SKM-1 (cell line): ENCODE data around the gene DEDD2.

Experiments
- DNase-seq: peaks from one replicate; lab custom pipeline; 2025; ENCODE audit not compliant: unreplicated experiment; lab: John Stamatoyannopoulos, UW

DEDD2 gene

DNA sequence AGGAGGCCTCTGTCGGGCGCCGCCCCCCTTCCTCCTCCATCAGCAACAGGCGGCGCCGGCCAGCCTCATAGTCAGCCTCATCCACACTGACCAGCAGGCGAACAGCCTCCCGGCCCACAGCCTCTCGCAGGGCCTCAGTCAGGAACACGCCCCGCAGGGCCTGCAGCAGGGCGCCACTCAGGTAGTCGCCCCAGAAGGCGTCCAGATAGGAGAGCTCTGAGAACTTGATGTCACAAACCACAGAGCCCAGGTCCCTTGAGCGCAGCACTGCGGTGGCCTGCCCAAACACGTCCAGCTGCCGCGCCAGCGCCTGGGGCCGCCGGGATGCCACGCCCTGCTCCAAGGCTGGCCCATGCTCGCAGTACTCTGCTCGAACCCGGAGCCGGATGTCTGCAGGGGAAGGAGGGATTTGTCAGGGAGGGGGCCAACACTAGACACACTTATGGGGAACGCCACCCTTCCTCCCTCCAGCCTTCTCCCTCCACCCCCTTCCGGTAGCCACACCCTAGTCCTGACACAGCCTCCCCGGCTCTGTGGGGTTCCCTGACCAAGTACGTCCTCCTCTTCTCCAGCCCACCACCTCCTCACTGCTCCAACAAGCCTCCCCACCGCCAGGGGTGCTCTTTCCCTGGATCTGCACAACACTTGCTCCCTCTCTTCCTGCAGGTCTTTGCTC lies 17.9 kb downstream of the DEDD2 start:
- DNase-seq: peak; percentile 62

DNA sequence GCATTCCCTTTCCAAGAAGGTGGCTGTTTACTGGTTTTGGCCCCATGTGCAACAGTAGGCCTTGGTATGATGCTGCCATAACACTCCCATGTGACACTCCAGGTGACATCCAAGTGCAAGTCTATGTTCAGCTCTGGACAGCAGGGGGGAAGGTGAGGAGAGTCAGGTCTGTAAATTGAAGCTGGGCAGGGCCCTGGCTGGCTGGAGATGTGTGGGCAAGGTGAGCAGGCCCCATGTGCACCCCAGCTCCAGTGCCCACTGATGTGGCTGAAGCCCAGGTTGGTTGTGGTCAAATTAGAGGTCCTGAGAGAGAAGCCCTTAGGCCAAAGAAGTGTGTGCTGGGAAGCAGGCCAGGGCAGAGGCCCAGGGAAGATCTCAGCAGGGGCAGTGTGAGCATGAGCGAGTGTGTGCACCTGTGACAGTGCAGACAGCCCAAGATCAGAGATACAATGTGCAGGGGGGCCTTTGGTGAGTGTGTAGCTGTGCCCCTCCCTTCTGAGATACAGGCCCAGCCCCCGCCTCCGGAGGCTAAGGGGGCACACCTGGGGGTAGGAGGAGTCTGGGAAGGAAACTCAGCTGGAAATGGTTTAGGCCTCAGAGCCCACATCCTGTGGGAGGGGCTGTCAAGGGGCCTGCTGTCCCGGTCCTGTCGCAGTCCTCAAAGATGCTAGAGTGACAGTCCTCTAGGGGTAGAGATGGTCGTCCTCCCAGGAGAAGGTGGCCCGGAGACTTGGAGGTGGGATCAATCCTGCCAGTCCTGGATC lies 18.6 kb downstream of the DEDD2 start:
- DNase-seq: no peak

DNA sequence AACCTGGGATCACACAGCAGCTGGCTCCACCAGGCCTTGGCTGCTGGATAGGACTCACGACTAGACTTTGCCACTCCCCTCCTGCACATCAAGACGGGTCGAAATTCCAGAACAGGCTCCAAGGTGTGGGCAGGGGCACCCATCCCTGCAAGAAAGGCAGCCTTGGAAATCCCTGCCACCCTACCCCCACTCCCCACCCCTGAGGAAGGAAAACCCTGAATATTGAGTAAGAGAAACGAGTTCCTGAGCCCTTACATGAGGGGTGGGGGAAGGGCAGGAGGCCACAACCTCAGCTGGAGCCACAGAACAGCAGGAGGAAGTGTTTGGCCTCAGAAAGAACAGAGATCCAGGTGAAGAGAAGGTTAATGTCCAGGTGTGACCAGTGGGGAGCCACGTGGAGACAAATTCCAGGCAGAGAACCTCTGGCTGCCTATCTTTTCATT lies 20.1 kb downstream of the DEDD2 start:
- peak; percentile 22 for DNase-seq

DNA sequence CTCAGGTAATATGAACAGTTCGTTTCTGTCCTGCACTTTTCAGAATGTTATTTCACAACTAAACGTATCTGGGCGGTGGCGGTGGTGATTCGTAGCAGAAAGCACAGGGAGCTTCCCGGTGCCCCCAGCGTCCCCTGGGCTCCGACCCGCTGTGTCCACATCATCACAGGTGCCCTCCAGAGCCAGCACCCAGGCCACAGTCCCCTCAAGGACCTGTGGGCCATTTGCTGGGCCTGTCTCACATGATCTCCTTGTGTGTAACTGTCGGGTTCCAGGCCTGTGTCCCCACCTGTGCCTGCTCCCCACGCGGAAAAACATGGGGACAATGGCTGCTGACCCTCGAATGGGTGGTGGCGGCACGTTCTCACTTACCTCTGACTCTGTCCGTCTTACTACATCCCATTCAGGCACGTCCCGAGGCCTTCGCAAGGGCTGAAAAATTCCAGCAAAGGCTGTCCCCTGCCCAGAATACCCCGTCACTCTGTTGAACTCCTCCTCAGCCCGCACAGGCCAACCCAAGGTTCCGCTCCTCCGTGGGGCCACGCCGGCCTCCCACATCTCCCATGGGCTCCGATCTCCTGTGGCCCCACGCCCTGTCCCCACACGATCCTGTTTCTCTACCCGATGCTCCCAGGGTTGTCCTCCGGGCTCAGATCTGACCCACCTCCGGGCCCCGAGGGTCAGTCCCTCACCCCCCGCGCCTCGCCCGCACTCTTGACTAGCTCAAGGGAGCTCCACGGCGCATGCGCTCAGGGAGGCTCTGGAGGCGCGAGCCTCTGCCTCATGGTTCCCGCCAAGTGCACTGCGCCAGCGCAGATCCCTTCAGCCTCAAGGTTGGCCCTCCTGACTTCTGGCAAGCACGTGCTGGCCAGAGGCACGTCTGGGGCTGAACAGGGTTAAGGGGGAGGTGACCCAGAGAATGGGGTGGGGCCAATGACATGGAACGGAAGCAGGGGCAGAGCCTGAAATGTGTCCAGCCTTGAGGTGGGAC lies 21.2 kb downstream of the DEDD2 start:
- no peak for DNase-seq

DNA sequence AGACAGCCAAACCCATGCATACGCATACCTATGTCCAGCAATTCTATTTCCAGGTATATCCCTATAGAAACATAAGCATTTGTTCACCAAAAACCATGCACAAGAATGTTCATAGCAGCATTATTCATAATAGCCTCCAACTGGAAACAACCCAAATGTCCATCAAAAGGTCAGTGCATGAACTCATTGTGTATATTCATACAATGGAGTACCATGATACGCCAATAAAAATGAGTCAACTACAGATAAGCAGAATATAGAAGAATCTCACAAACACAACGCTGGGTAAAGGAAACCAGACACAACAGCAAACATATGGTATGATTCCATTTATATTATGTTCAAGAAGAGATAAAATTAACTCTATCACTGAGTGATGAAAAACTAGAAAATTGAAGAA lies 23.8 kb downstream of the DEDD2 start:
- DNase-seq: no peak

DNA sequence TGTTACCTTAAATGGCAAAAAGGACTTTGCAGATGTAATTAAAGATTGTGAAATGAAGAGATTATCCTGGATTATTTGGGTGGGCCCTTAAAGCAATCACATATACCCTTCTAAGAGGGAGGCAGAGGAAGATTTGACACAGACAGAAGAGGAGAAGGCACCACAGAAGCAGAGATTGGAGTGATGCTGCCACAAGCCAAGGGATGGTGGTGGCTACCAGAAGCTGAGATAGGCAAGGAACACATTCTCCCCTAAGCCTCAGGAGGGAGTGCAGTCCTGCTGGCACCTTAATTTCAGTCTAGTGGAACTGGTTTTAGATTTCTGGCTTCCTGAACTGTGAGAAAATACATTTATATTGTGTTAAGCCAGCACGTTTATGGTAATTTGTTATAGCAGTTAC lies 24.2 kb downstream of the DEDD2 start:
- no peak for DNase-seq

DNA sequence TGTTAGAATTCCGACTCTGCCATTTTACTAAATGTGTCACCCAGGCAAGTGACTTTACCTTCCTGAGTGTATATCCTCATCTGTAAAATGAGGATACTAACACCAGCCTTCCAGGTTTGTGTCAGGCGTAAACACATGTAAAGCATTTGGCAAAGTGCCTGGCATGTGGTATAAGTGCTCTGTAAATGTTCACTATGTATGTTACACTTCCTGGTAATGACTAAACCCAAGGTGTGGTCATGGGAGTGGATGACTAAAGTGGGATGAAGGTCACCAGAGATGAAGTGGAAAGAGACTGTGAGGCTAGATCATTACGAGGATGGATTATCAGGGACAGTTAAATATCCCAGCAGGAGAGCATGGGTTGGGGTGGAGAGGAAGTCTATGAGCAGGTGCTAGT lies 25.6 kb downstream of the DEDD2 start:
- DNase-seq: no peak

DNA sequence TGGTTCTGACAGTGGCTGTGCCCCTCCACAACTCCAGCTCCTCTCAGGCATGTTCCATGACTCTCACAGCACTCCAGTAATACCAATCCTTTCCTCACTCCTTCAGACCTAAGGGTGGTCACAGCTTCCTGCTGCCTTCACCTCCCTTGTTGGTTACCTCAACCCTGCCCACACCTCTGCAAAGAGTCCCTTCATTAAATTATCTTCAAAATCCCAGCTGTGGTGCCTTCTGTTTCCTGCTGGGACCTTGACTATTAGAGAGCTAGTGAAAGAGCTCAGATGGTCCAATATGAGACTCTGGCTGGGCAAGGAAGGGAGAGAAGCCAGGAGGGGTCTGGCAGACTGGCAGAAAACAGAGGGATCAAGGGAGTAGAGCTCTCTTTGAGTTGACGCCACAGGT lies 26.1 kb downstream of the DEDD2 start:
- DNase-seq: no peak

DNA sequence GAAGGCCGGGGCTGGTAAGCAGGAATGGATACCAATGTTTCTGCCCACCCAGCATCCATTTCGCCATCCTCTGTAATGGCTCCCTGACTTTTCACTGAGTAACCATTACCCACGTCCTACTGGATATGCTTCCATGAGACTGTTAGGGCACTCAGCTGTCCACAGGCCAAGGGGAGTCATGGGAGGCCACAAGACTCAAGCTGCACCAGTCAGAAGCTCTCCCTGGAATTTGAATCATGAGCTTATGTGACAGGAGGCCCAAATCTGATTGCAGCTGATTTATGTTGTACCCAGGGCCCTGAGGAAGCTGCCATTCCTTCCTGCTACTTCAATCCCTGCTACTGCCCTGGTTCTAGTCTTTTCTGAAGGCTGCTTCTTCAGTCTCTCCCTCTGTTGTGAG lies 28.3 kb downstream of the DEDD2 start:
- DNase-seq: no peak

DNA sequence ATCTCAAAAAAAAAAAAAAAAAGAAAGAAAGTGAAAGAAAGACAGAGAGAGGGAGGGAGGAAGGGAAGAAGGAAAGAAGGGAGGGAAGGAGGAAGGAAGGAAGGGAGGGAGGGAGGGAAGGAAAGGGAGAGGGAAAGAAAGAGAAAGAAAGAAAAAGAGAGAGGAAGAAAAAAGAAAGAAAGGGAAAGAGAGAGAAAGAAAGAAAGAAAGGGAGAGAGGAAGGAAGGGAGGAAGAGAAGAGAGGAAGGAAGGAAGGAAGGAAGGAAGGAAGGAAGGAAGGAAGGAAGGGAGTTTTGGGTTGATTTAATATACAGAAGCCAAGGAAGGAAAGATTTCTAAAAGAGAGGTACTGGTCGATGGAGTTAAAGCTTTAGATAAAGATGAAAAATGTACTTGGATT lies 28.8 kb downstream of the DEDD2 start:
- DNase-seq: no peak

DNA sequence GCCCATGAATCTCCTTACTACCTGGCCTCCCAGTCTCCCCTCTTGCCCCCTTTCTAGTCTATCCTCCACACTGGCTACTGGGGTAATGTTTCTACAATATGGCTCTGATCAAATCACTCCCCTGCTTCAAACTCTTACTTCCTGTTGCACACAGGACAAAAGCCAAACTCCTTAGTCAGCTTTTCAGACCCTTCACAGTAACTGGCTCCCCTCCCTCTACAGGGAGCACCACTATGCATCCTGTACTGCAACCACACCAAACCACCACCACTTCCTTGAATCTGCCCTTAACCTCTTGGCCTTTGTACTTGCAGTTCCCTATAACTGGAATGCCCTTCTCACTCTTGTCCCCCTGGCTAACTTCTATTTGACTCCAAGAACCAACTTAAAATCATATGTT lies 32.2 kb downstream of the DEDD2 start:
- DNase-seq: peak; percentile 31

DNA sequence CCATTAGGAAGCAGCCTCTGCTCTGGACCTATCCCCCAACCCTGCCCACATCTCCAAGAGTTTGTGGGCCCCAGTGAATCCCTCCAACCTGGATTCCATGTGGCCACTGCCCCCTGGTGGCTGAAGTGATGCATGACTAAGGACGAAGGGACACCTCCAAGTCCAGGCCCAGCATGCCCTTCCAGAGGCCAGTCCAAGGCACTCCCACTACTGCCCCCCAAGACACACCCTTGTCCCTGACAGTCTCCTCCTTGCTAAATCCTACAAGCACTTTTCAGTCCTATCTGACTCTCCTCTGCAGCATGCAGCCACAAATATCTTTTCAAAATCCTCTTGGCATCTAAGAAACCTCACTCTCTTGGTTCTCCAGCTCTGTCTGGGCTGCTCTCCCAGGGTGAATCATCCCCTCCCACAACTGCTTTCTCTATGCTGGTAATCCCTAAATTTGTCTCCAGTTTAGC lies 33.0 kb downstream of the DEDD2 start:
- no peak for DNase-seq

DNA sequence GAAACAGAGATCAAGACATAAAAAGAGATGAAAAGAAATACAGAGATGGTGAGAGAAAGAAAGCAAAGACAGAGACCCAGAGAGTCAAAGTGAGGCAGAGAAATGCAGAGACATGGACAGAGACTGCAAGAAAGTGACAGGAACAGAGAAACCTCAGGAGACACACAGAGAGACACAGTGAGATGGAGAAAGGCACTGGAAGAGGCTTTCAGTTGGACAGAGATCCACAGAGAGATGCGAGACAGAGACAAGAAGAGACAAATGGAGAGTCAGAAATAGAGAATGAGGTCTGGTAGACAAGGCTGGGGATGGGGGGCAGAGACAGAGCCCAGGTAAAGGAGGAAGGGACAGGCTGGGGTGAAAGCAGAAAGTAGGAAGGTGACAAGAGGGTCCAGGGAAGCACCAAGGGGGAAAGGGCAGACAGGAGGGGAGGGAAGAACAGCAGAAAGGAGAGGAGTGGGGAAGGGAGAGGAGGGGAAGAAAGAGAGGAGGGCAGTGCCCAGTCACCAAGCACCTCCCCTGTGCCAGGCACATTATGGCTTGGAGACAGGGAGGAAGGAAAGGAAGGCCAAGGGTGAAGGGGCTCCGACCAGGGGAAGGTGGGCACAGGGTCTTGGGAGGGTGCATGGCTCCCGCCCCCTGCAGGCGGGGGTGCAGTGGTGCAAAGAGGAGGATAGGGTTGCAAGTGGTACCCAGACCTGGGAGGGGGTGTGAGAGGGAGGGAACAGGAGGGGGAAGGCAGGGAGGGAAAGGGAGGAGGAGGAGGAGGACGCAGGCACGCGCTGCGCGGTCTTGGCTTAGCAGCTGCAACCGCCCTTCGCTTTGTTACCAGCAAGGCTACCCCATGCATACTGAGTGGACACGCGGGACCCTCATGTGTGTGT lies 38.4 kb downstream of the DEDD2 start:
- DNase-seq: no peak

DNA sequence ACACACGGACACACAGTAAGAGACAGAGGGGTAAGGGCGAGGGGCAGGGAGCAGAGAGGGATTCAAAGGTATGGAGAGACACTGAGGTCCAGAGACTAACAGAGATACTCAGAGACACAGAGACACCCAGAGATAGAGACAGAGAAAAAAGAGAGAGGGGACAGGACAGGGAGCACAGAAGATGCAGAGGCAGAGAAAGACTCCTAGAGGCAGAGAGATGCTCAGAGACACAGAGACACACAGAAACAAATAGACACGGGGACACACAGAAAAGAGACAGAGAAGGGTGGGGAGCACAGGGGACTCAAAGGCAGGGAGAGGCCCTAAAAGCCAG lies 39.8 kb downstream of the DEDD2 start:
- no peak for DNase-seq

DNA sequence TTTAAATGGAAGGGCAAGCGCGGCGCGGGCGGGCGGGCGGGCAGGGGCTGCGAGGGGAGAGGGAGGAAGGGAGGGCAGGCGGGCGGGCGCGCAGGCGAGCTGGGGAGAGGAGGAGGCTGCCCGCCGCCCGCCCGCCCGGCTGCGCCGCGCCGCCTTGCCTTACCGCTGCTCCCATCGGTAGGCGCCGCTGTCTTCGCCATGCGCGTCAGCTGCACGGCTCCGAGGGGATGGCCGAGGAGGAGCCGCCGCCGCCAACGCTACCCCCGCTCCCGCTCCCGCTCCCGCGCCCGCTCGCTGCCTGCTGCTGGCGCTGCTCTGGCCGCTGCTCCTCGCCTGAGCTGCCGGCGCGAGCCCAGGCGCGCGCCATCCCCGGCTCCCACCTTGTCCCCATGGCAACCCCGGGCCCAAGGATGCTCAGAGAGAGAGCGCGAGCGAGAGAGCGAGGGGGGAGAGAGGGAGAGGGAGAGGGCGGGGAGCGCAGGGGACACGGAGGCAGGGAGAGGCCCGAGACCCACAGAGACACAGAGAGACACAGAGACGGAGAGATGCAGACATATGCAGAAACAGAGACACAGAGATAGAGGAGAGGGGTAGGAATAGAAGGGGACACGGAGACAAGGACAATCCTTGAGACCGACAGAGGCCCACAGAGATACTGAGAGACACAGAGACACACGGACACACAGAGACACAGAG lies 40.3 kb downstream of the DEDD2 start:
- DNase-seq: no peak

DNA sequence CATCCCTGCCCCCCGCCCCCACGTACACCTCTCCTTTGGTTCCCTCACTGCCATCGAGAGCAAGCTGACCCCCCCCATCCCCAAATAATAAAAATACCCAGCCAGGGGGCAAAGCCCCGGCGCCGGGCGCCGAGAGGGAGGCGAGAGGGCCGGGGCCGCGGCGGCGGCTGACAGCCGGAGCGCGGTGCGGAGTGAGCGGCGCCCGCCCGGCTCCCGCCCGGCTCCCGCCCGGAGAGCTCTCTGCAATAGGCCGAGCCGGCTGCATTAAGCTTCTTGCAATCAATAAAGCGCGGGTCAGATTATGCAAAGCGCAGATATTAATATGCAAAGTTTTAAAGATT lies 40.9 kb downstream of the DEDD2 start:
- DNase-seq: no peak

DNA sequence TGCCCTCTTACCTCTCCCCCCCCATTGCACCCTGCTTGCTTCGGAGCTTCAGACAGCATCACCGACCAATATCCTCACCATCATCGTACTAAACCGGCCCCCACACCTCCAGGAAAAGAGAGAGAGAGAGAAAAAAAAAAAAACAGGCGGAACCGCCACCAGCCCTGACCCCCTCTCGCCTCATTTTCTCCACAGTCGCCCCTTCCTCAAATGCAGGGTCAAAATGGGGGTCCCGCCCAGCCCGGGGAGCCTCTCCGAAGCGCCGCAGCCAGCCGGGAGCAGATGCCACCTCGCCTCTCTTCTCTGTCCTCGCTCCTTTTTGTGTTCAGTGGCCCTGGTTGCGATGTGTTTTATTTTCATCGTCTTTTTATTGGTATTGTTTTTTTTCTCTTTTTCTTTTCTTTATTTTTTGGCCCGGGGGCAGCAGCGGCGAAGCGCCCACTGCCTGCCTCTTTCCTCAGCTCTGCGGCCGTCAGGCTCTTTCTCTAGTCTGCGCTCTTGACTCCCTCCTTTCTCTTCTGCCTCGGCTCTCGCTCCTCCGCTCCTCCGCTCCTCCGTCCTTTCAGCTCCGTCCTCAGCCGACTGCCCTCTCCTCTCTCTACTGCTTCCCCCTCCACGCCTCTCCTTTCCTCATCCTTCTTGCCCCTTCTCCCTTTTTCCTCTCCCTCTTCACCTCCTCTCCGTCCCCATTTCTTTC lies 41.4 kb downstream of the DEDD2 start:
- DNase-seq: no peak

DNA sequence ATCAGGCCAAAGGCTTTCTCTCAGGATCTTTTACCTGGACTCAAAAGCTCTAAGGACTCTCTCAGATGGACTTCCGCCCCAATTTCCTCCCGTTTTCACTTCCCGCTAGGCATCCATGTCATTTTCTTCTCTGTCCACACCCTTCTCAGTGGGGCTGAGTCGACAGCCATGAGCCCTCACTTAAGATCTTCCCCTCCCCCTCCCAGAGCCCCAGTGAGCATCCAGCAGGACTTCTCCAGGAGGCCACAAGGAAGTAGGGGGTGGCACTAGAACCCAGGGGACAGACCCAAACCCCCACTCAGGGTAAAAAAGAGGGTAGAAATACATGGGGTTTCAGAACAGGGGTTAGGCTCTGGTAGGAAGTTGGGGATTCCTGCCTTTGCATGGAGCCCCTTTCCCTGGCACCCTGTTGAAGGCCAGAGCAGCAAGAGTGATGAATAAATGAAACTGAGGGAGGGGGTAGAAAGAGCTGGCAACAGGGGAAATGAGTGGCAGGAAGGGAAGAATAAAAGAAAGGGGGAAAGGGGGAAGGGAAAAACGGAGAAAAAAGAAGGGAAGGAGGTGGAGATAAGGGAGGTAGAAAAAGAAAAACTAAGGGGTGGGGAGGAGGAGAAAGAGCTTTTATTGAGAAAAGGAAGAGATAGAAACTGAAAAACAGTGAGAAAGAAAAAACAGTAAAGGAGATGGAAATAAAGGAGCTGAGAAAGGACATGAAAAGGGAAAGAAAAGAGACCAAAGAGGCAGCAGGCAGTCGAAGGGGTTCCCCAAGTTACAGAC lies 42.3 kb downstream of the DEDD2 start:
- no peak for DNase-seq

DNA sequence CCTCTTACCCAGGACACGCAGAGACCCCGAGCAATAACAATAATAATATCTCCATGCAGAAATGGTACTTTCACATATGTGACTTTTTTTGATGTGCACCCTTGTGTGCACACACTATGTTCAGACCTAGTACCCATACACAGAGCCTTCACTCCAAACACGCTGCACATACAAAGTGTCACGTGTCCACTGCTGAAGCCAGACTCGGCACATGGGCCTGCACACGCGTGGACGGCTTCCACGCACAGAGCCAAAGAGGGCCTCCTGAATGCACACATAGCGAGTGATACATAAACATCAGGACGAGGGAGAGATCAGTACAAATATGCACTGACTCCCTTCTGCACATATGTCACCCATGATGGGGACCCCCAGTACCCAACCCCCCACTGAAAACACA lies 43.3 kb downstream of the DEDD2 start:
- DNase-seq: no peak
